GM23248 (cell line): ENCODE data around the gene TREX2. TPM values are rescaled to one million over a fixed set of nuclear protein-coding genes. Genes with fewer than 3 reads are reported as not detected.

Experiments
- DNase-seq: peaks from one replicate; pipeline ENCODE4 v3.0.0-alpha.2; 2015
- H2AFZ ChIP-seq: fragments of 200-600 bp; sonication (generic); 2 replicates; pipeline ENCODE4 v1.6.1; 2016; ENCODE audit warnings: antibody characterized with exemption
- H3F3A ChIP-seq: fragments of 200-600 bp; sonication (generic); 2 replicates; pipeline ENCODE4 v1.6.1; 2016; ENCODE audit warnings: mild to moderate bottlenecking, antibody characterized with exemption, mixed run types; ENCODE audit not compliant: insufficient read depth
- H3K27ac ChIP-seq: fragments of 200-600 bp; sonication (generic); 2 replicates; pipeline ENCODE4 v1.5.1; 2016; ENCODE audit warnings: mild to moderate bottlenecking
- H3K27me3 ChIP-seq: fragments of 200-600 bp; sonication (generic); replicated peaks from 2 replicates; pipeline ENCODE4 v1.6.1; 2016; ENCODE audit warnings: mild to moderate bottlenecking; ENCODE audit not compliant: insufficient read depth
- H3K36me3 ChIP-seq: fragments of 200-600 bp; sonication (generic); 2 replicates; pipeline ENCODE4 v1.6.1; 2016; ENCODE audit warnings: low read depth, mild to moderate bottlenecking
- H3K4me1 ChIP-seq: fragments of 200-600 bp; sonication (generic); 2 replicates; pipeline ENCODE4 v1.6.1; 2016; ENCODE audit warnings: mild to moderate bottlenecking; ENCODE audit not compliant: insufficient read depth
- H3K4me2 ChIP-seq: fragments of 200-600 bp; sonication (generic); one replicate; pipeline ENCODE4 v1.6.1; 2016; ENCODE audit warnings: mild to moderate bottlenecking; ENCODE audit not compliant: unreplicated experiment
- H3K4me3 ChIP-seq: fragments of 200-600 bp; sonication (generic); 2 replicates; pipeline ENCODE4 v1.5.1; 2016; ENCODE audit warnings: mild to moderate bottlenecking
- H3K79me2 ChIP-seq: fragments of 200-600 bp; sonication (generic); 2 replicates; pipeline ENCODE4 v1.6.1; 2016; ENCODE audit warnings: mild to moderate bottlenecking; ENCODE audit not compliant: insufficient read depth
- H3K9ac ChIP-seq: fragments of 200-600 bp; sonication (generic); 2 replicates; pipeline ENCODE4 v1.6.1; 2016; ENCODE audit warnings: mild to moderate bottlenecking
- H3K9me2 ChIP-seq: fragments of 200-600 bp; sonication (generic); 2 replicates; pipeline ENCODE4 v1.6.1; 2016; ENCODE audit warnings: mixed run types, mild to moderate bottlenecking, moderate library complexity; ENCODE audit not compliant: insufficient read depth
- H3K9me3 ChIP-seq: fragments of 200-600 bp; sonication (generic); one replicate; pipeline ENCODE4 v1.6.1; 2017; ENCODE audit warnings: low read depth
- H4K20me1 ChIP-seq: fragments of 200-600 bp; sonication (generic); 2 replicates; pipeline ENCODE4 v1.6.0; 2016; ENCODE audit not compliant: insufficient read depth
- EZH2 ChIP-seq: fragments of 200-600 bp; sonication (generic); IDR thresholded peaks from 2 replicates; pipeline ENCODE4 v1.6.1; 2018; ENCODE audit warnings: antibody characterized with exemption, mild to moderate bottlenecking; ENCODE audit not compliant: insufficient read depth, poor library complexity, severe bottlenecking
- EZH2phosphoT487 ChIP-seq: fragments of 200-600 bp; sonication (generic); IDR thresholded peaks from 2 replicates; pipeline ENCODE4 v1.6.1; 2018; ENCODE audit warnings: antibody characterized with exemption, moderate library complexity, mild to moderate bottlenecking, low read depth; ENCODE audit not compliant: insufficient read depth
- WGBS, 2 experiments: methylation state at CpG; one replicate each; pipeline ENCODE4 v1.1.6; 2015 to 2017; ENCODE audit warnings: low lambda C conversion rate in 2 of 2, low coverage in 1 of 2; ENCODE audit errors: missing lambda C conversion rate in 2 of 2; 5-methylcytosine and 5-hydroxymethylcytosine counted together
- in situ Hi-C: fragments of 300-500 bp; cut with MboI; formaldehyde crosslinking; loops from 2 replicates; pipeline ENCODE4 v1.15.0; 2020
- polyA plus RNA-seq: library from polyadenylated mRNA; unstranded; fragments of >200 nt; fragmentation: Nextera tagmentation; extraction: Ambion mirVana; gene quantifications from 2 replicates; pipeline ENCODE4 v1.2.1, GENCODE V29; 2016
- total RNA-seq: library from RNA; depleted of rRNA; stranded (reverse); fragments of >200 nt; shearing (Covaris generic); gene quantifications from 2 replicates; pipeline ENCODE4 v1.2.3, GENCODE V29; 2014

Gene TREX2
- total and polyA plus RNA-seq, 2 experiments from 2014 or later: 0.24 to 0.76 TPM

GRCh38 chrX:153490217-153490930, 44.5 kb upstream of the TREX2 start:
- Histone ChIP-seq H4K20me1 (no peaks in the 10 kb centered on the region), H3K4me3 (no peak overlapping the region), H3F3A (no peaks in the 10 kb centered on the region), H3K9me2 (no peaks in the 10 kb centered on the region), H3K4me2 (no peak overlapping the region), H3K4me1 (peaks cover 6% of the 10 kb centered on the region; the same call in 1 of the 2 replicates), H2AFZ (no peak overlapping the region), H3K36me3 (no peaks in the 10 kb centered on the region), H3K27me3 (no peaks in the 10 kb centered on the region), H3K9me3 (no peaks in the 10 kb centered on the region), H3K27ac (no peak overlapping the region), H3K9ac (no peak overlapping the region), H3K79me2 (peaks cover under 1% of the 10 kb centered on the region; the same call in 1 of the 2 replicates)
- WGBS, 2 experiments: 87% methylated on average over 17 of the region's 20 CpGs; no CpG with 5 or more reads in 1 of the 2 experiments
- TF ChIP-seq EZH2: no peak
- TF ChIP-seq EZH2phosphoT487: no peak
- DNase-seq: no peak
- in situ Hi-C loops: no loop called here

DNA sequence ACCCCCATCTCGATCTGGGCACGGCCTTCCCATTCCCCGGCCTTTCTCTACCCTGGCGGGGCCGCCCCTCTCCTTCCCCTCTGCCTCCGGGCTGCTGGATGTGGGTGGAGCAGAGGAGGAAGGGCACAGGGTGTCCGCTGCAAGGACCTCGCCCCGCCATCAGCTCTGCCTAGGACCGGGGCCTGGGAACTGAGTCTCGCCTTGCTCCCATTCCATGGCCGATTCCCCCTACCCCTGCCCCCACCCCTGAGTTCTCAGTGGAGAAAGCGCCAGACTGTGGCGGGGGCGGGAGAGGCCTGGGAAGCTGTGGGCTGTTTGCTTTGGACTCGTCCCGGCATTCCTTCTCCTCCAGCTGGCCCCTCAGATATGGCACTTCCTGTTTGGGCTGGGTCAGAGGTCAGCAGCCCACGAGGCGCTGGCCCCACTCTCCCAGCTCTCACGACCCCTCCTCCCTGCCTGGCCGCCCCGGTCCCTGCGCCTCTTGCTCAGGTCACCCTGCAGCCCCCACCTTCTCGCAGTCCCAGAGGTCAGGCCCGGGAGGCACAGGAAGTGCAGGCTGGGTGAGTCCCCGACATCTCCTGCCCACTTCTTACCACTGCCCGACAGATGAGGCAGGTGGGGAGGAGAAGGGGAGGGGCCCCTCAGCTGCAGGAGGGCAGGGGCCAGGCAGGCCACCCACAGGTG, 42.5 kb upstream of the TREX2 start:
- in situ Hi-C loops: no loop called here
- Histone ChIP-seq H3K4me3 (no peak overlapping the region), H3F3A (no peaks in the 10 kb centered on the region), H3K4me2 (peak overlapping the region; percentile 42), H3K36me3 (no peaks in the 10 kb centered on the region), H3K4me1 (peaks cover 6% of the 10 kb centered on the region; the same call in 1 of the 2 replicates), H3K9ac (peak overlapping the region; percentile 38), H2AFZ (peak overlapping the region; percentile 58; the same call in 1 of the 2 replicates), H3K9me3 (no peaks in the 10 kb centered on the region), H3K27ac (0 out of 2 replicates have a peak overlapping the region, but pooled peaks have one; percentile 35), H3K9me2 (no peaks in the 10 kb centered on the region), H4K20me1 (no peaks in the 10 kb centered on the region), H3K79me2 (no peaks in the 10 kb centered on the region), H3K27me3 (no peaks in the 10 kb centered on the region)
- TF ChIP-seq EZH2phosphoT487: no peak
- TF ChIP-seq EZH2: no peak
- WGBS, 2 experiments: 0 to 25% methylated on average over 1 to 22 of the region's 27 CpGs
- DNase-seq: peak; percentile 43

DNA sequence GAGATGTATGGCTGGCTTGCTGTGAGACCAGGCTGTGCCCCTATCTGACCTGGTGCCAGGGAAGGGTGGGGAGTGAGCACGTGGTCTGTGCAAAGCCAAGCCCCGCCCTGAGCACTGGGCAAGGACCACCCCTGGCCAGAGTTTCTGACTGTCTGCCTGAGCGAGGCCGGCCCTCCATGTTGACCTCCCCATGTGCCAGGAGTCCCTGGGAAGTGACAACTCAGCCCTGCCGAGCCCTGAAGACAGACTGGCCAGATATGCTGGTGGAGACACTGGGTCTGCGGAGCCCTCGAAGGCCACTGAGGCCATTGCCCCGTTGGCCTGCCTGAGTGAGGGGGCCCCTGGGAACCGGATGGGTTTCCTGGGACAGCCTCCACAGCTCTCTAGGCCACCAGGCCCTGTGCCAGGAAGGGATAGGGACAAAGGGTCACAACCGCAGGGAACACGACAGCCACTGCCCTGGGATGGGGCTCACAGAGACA, 41.8 kb upstream of the TREX2 start:
- Histone ChIP-seq H3K4me3 (no peak overlapping the region), H3K79me2 (no peaks in the 10 kb centered on the region), H3K9me3 (no peaks in the 10 kb centered on the region), H3K4me1 (peaks cover 6% of the 10 kb centered on the region; the same call in 1 of the 2 replicates), H3F3A (no peaks in the 10 kb centered on the region), H3K4me2 (no peak overlapping the region), H4K20me1 (no peaks in the 10 kb centered on the region), H3K9me2 (no peaks in the 10 kb centered on the region), H3K36me3 (no peaks in the 10 kb centered on the region), H3K27ac (no peak overlapping the region), H3K9ac (peak overlapping the region; percentile 38), H3K27me3 (no peaks in the 10 kb centered on the region), H2AFZ (no peak overlapping the region)
- TF ChIP-seq EZH2 (no peak), EZH2phosphoT487 (no peak)
- 18 to 24% methylated on average over 5 to 6 of the region's 11 CpGs for whole genome bisulfite sequencing, 2 experiments
- in situ Hi-C loops: no loop called here
- peak; percentile 35 for DNase-seq

GRCh38 chrX:153486171-153486570, 40.3 kb upstream of the TREX2 start:
- Histone ChIP-seq H3K27me3 (no peaks in the 10 kb centered on the region), H3K79me2 (no peaks in the 10 kb centered on the region), H3K4me1 (peaks cover 6% of the 10 kb centered on the region; the same call in 1 of the 2 replicates), H4K20me1 (no peaks in the 10 kb centered on the region), H3K27ac (no peak overlapping the region), H3K4me3 (no peak overlapping the region), H3K9ac (no peak overlapping the region), H3K4me2 (no peak overlapping the region), H3F3A (no peaks in the 10 kb centered on the region), H3K9me2 (no peaks in the 10 kb centered on the region), H3K9me3 (no peaks in the 10 kb centered on the region), H3K36me3 (no peaks in the 10 kb centered on the region), H2AFZ (no peak overlapping the region)
- no peak for TF ChIP-seq EZH2phosphoT487
- no peak for TF ChIP-seq EZH2
- DNase-seq: no peak
- in situ Hi-C loops: no loop called here
- WGBS, 2 experiments: 78 to 100% methylated on average over 4 to 9 of the region's 10 CpGs
